AG20443 (cell line): ENCODE data around the gene PLA2G4E.

Experiments
- DNase-seq: peaks from one replicate; pipeline ENCODE4 v3.0.0; 2012; ENCODE audit warnings: low spot score, mixed read lengths

PLA2G4E gene

GRCh38 chr15:41954036-41954435 lies 66.8 kb downstream of the PLA2G4E start:
- DNase-seq: no peak

GRCh38 chr15:41952013-41952563 lies 68.8 kb downstream of the PLA2G4E start:
- DNase-seq: no peak

GRCh38 chr15:41951571-41951970 lies 69.3 kb downstream of the PLA2G4E start:
- no peak for DNase-seq

GRCh38 chr15:41950489-41950888 lies 70.4 kb downstream of the PLA2G4E start:
- DNase-seq: peak; percentile 53

GRCh38 chr15:41950127-41950483 lies 70.7 kb downstream of the PLA2G4E start:
- no peak for DNase-seq

GRCh38 chr15:41949401-41950126 lies 71.3 kb downstream of the PLA2G4E start:
- DNase-seq: no peak

- no peak for DNase-seq
Measured at GRCh38 chr15:41948490-41948889, 72.4 kb downstream of the PLA2G4E start.

- DNase-seq: no peak
Measured at GRCh38 chr15:41946970-41947369, 73.9 kb downstream of the PLA2G4E start.

GRCh38 chr15:41945731-41946130 lies 75.1 kb downstream of the PLA2G4E start:
- DNase-seq: no peak

- DNase-seq: no peak
Measured at GRCh38 chr15:41945221-41945620, 75.6 kb downstream of the PLA2G4E start.

- DNase-seq: peak; percentile 90
Measured at GRCh38 chr15:41944313-41944940, 76.4 kb downstream of the PLA2G4E start.

- no peak for DNase-seq
Measured at GRCh38 chr15:41943543-41944312, 77.1 kb downstream of the PLA2G4E start.

GRCh38 chr15:41942886-41943285 lies 78.0 kb downstream of the PLA2G4E start:
- no peak for DNase-seq

- no peak for DNase-seq
Measured at GRCh38 chr15:41941644-41942415, 79.0 kb downstream of the PLA2G4E start.

GRCh38 chr15:41940441-41940857 lies 80.4 kb downstream of the PLA2G4E start:
- DNase-seq: peak; percentile 21

- no peak for DNase-seq
Measured at GRCh38 chr15:41939986-41940385, 80.9 kb downstream of the PLA2G4E start.

GRCh38 chr15:41937568-41937923 lies 83.3 kb downstream of the PLA2G4E start:
- no peak for DNase-seq

GRCh38 chr15:41936649-41937567 lies 83.9 kb downstream of the PLA2G4E start:
- no peak for DNase-seq

GRCh38 chr15:41936155-41936554 lies 84.7 kb downstream of the PLA2G4E start:
- no peak for DNase-seq

- DNase-seq: no peak
Measured at GRCh38 chr15:41935566-41936020, 85.2 kb downstream of the PLA2G4E start.

- no peak for DNase-seq
Measured at GRCh38 chr15:41934843-41935242, 86.0 kb downstream of the PLA2G4E start.
